HCT116 (cell line): ENCODE measurements around the gene ANKIB1. TPM values are rescaled to one million over a fixed set of nuclear protein-coding genes. Genes with fewer than 3 reads are reported as not detected.

ENCODE experiments used
- ATAC-seq: fragments of 200-7000 bp; cut with Tn5 transposase; 2 replicates; pipeline ENCODE4 v1.9.1; 2020; ENCODE audit warnings: mild to moderate bottlenecking, moderate library complexity
- BruUV-seq: library from RNA; stranded (reverse); fragments of 400-500 nt; replicated peaks from 2 replicates; lab custom pipeline; 2021; lab: Mats Ljungman, UMichigan
- CTCF ChIA-PET: fragments of 300-600 bp; sonication (Branson Sonifier 250); formaldehyde crosslinking; loops from one replicate; lab custom pipeline; 2021; ENCODE audit warnings: antibody characterized with exemption; lab: Charles Lee
- POLR2A ChIA-PET: fragments of 300-600, 350-600 bp; sonication (Branson Sonifier 250); formaldehyde crosslinking; loops from one replicate; lab custom pipeline; 2021; ENCODE audit warnings: antibody characterized with exemption; lab: Charles Lee
- RAD21 ChIA-PET, 2 experiments: fragments of 300-600 bp; sonication (Branson Sonifier 250); formaldehyde crosslinking; loops; one replicate each; lab custom pipeline; 2023; ENCODE audit warnings: low total read pairs in 2 of 2; ENCODE audit not compliant: uncharacterized antibody in 2 of 2, unreplicated experiment in 2 of 2, low non-redundant PET in 1 of 2; lab: Charles Lee
- DNase-seq: peaks from one replicate; pipeline ENCODE4 v3.0.0-alpha.2; 2010; ENCODE audit warnings: low read depth, low spot score
- H2AFZ ChIP-seq: fragments of 200-600 bp; shearing (Covaris generic), sonication (generic); 2 replicates; pipeline ENCODE4 v1.6.1; 2017; ENCODE audit warnings: low read depth, mixed run types, mixed read lengths, antibody characterized with exemption, low read length; ENCODE audit not compliant: poor library complexity, severe bottlenecking
- H3K27ac ChIP-seq: 2 replicates; pipeline ENCODE4 v1.5.1; 2012; ENCODE audit warnings: low read depth, low read length
- H3K27me3 ChIP-seq: fragments of 200-600 bp; sonication (generic); 2 replicates; pipeline ENCODE4 v1.6.1; 2016; ENCODE audit warnings: mixed run types, low read length, mixed read lengths; ENCODE audit not compliant: insufficient read depth
- H3K36me3 ChIP-seq, 2 experiments: fragments of 200-500 bp in 1 of 2; fragments of 200-600 bp in 1 of 2; sonication (Bioruptor generic) in 1 of 2; sonication (generic) in 1 of 2; 2 replicates each; pipeline versions ENCODE4 v1.5.1 to v1.6.1; 2014 to 2016; ENCODE audit warnings: low read length in 2 of 2, inconsistent platforms in 1 of 2, mixed read lengths in 1 of 2, mixed run types in 1 of 2; ENCODE audit not compliant: insufficient read depth in 2 of 2, control insufficient read depth in 1 of 2
- H3K4me1 ChIP-seq, 2 experiments: fragments of 200-600 bp in 1 of 2; sonication (generic) in 1 of 2; 2 replicates each; pipeline versions ENCODE4 v1.5.1 to v1.6.1; 2012 to 2017; ENCODE audit warnings: low read length in 2 of 2, inconsistent platforms in 1 of 2, mild to moderate bottlenecking in 1 of 2, mixed read lengths in 1 of 2, mixed run types in 1 of 2, moderate library complexity in 1 of 2; ENCODE audit not compliant: insufficient read depth in 2 of 2, control insufficient read depth in 1 of 2
- H3K4me2 ChIP-seq: fragments of 200-600 bp; sonication (generic); 2 replicates; pipeline ENCODE4 v1.6.1; 2017; ENCODE audit warnings: mixed run types, low read length, mixed read lengths
- H3K4me3 ChIP-seq, 2 experiments: fragments of 200-600 bp in 1 of 2; sonication (generic) in 1 of 2; replicated peaks in 1 of 2; 2 replicates each; pipeline ENCODE4 v1.5.1; 2011 to 2016; ENCODE audit warnings: low read length in 2 of 2, control low read depth in 1 of 2, low read depth in 1 of 2, mild to moderate bottlenecking in 1 of 2, mixed read lengths in 1 of 2, mixed run types in 1 of 2
- H3K79me2 ChIP-seq: fragments of 200-600 bp; sonication (generic); 2 replicates; pipeline ENCODE4 v1.6.1; 2017; ENCODE audit warnings: mild to moderate bottlenecking, mixed run types, low read length, moderate library complexity, mixed read lengths; ENCODE audit not compliant: insufficient read depth
- H3K9ac ChIP-seq: fragments of 200-600 bp; sonication (generic); 2 replicates; pipeline ENCODE4 v1.6.1; 2016; ENCODE audit warnings: low read length, mixed read lengths
- H3K9me2 ChIP-seq: fragments of 200-600 bp; sonication (generic), shearing (Covaris generic); 2 replicates; pipeline ENCODE4 v1.6.1; 2017; ENCODE audit warnings: mixed run types, mild to moderate bottlenecking, moderate library complexity; ENCODE audit not compliant: insufficient read depth
- H3K9me3 ChIP-seq, 2 experiments: fragments of 200-500 bp in 1 of 2; fragments of 200-600 bp in 1 of 2; sonication (Bioruptor generic) in 1 of 2; sonication (generic) in 1 of 2; 2 replicates each; pipeline ENCODE4 v1.6.1; 2014 to 2017; ENCODE audit warnings: low read length in 2 of 2, mixed read lengths in 2 of 2, inconsistent platforms in 1 of 2, low read depth in 1 of 2, mild to moderate bottlenecking in 1 of 2, mixed run types in 1 of 2, moderate library complexity in 1 of 2; ENCODE audit not compliant: control insufficient read depth in 1 of 2, insufficient read depth in 1 of 2
- H4K20me1 ChIP-seq: fragments of 200-600 bp; sonication (generic), shearing (Covaris generic); 2 replicates; pipeline ENCODE4 v1.6.1; 2017; ENCODE audit warnings: mixed run types, mild to moderate bottlenecking, moderate library complexity; ENCODE audit not compliant: insufficient read depth
- EZH2 ChIP-seq: fragments of 200-600 bp; sonication (generic); IDR thresholded peaks from 2 replicates; pipeline ENCODE4 v1.6.1; 2017; ENCODE audit warnings: antibody characterized with exemption, mixed run types
- EZH2phosphoT487 ChIP-seq: fragments of 200-600 bp; IDR thresholded peaks from 2 replicates; pipeline ENCODE4 v1.6.1; 2018; ENCODE audit warnings: antibody characterized with exemption, borderline replicate concordance
- JUND ChIP-seq: IDR thresholded peaks from 2 replicates; pipeline ENCODE4 v1.6.1; 2012
- POLR2A ChIP-seq: IDR thresholded peaks from 2 replicates; pipeline ENCODE4 v1.7.0; 2011; ENCODE audit warnings: borderline replicate concordance; ENCODE audit not compliant: insufficient read depth, insufficient read length; ENCODE audit errors: extremely low read depth
- RAD21 ChIP-seq: IDR thresholded peaks from 2 replicates; pipeline ENCODE4 v1.6.1; 2012; ENCODE audit warnings: low read depth, mild to moderate bottlenecking
- SIN3A ChIP-seq: IDR thresholded peaks from 2 replicates; pipeline ENCODE4 v1.6.1; 2012; ENCODE audit warnings: low read depth
- TCF7L2 ChIP-seq: IDR thresholded peaks from 2 replicates; pipeline ENCODE4 v1.7.0; 2011; ENCODE audit warnings: borderline replicate concordance, inconsistent platforms; ENCODE audit not compliant: insufficient read depth, insufficient read length; ENCODE audit errors: extremely low read depth
- YY1 ChIP-seq: IDR thresholded peaks from 2 replicates; pipeline ENCODE4 v1.6.1; 2011; ENCODE audit warnings: low read length, low read depth, moderate library complexity, mild to moderate bottlenecking; ENCODE audit not compliant: insufficient replicate concordance; ENCODE audit errors: extremely low read depth
- ZBTB33 ChIP-seq: IDR thresholded peaks from 2 replicates; pipeline ENCODE4 v1.6.1; 2011; ENCODE audit warnings: mild to moderate bottlenecking, low read length, moderate library complexity; ENCODE audit not compliant: insufficient replicate concordance; ENCODE audit errors: extremely low read depth
- ZFX ChIP-seq: fragments of 450-650 bp; IDR thresholded peaks from 2 replicates; pipeline ENCODE4 v1.6.1; 2017
- ZNF274 ChIP-seq: fragments of 200-500 bp; sonication (Bioruptor generic); IDR thresholded peaks from 2 replicates; pipeline ENCODE4 v1.6.1; 2014; ENCODE audit warnings: mild to moderate bottlenecking, low read depth, low read length, inconsistent platforms
- intact Hi-C: fragments of 100-400 bp; cut with micrococcal nuclease; formaldehyde crosslinking; loops from 2 replicates; pipeline ENCODE4 v1.10.0; 2022
- total RNA-seq: library from RNA; stranded (reverse); gene quantifications from one replicate; pipeline ENCODE4 v1.2.1, GENCODE V29; 2021; ENCODE audit not compliant: unreplicated experiment
- TF ChIP-seq, protein P1 (sequence below): IDR thresholded peaks from 2 replicates; pipeline ENCODE4 v1.6.1; 2012

The ANKIB1 gene
- total RNA-seq, 1 experiment from 2014 or later, result 41.2 TPM

GRCh38 chr7:92425311-92425947, 179.7 kb downstream of the ANKIB1 start:
- no peak for TF ChIP-seq RAD21
- TF ChIP-seq YY1, result no peak
- no peak for TF ChIP-seq TCF7L2
- no peak for TF ChIP-seq ZFX
- no peak for TF ChIP-seq SIN3A
- no peak for TF ChIP-seq JUND
- TF ChIP-seq EZH2phosphoT487, result no peak
- TF ChIP-seq POLR2A, result no peak
- TF ChIP-seq ZBTB33, result no peak
- TF ChIP-seq, protein P1, sequence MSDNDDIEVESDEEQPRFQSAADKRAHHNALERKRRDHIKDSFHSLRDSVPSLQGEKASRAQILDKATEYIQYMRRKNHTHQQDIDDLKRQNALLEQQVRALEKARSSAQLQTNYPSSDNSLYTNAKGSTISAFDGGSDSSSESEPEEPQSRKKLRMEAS, result no peak
- TF ChIP-seq ZNF274, result no peak
- no peak for TF ChIP-seq EZH2
- Histone ChIP-seq H2AFZ (peak overlapping the region; percentile 52), H3K4me2 (no peak overlapping the region), H3K36me3 (no peaks in the 10 kb centered on the region), H3K27me3 (no peaks in the 10 kb centered on the region), H3K4me1 (peaks cover 0 to 12% of the 10 kb centered on the region in 2 experiments; a peak in 2 of 4 replicates), H3K9ac (no peak overlapping the region), H3K27ac (no peak overlapping the region), H4K20me1 (no peaks in the 10 kb centered on the region), H3K79me2 (no peaks in the 10 kb centered on the region), H3K9me3 (no peaks in the 10 kb centered on the region), H3K4me3 (no peak overlapping the region), H3K9me2 (no peaks in the 10 kb centered on the region)
- ChIA-PET POLR2A (no interaction called here), RAD21 (no interaction called here), CTCF (no interaction called here)
- intact Hi-C loops, result loop anchor here (10.0 kb wide), 1 partner anchor 181 kb away; the partner anchor contains the start of genes ANKIB1 and KRIT1
- no TSS peak for BruUV-seq
- no peak for ATAC-seq
- no peak for DNase-seq
